Hepatocyte (in vitro differentiated cells): Measurements from ENCODE around the gene MORN5. TPM values are rescaled to one million over a fixed set of nuclear protein-coding genes. Genes with fewer than 3 reads are reported as not detected.

Experiments used
- DNase-seq: peaks from one replicate; pipeline ENCODE4 v3.0.0-alpha.2; 2016; ENCODE audit warnings: low spot score
- H2AFZ ChIP-seq: fragments of 200-600 bp; sonication (generic); 2 replicates; pipeline ENCODE4 v1.6.0; 2016; ENCODE audit warnings: antibody characterized with exemption, mild to moderate bottlenecking
- H3K27ac ChIP-seq: fragments of 200-600 bp; sonication (generic); 2 replicates; pipeline ENCODE4 v1.5.1; 2016; ENCODE audit warnings: mild to moderate bottlenecking
- H3K27me3 ChIP-seq: fragments of 200-600 bp; sonication (generic); 2 replicates; pipeline ENCODE4 v1.6.1; 2016
- H3K36me3 ChIP-seq: fragments of 200-600 bp; sonication (generic); replicated peaks from 2 replicates; pipeline ENCODE4 v1.5.1; 2016; ENCODE audit warnings: low read depth; ENCODE audit not compliant: insufficient read depth
- H3K4me1 ChIP-seq: fragments of 200-600 bp; sonication (generic); 2 replicates; pipeline ENCODE4 v1.5.1; 2016; ENCODE audit warnings: mild to moderate bottlenecking, moderate library complexity; ENCODE audit not compliant: insufficient read depth
- H3K4me2 ChIP-seq: fragments of 200-600 bp; sonication (generic); 2 replicates; pipeline ENCODE4 v1.6.0; 2016
- H3K4me3 ChIP-seq: fragments of 200-600 bp; sonication (generic); 2 replicates; pipeline ENCODE4 v1.5.1; 2016; ENCODE audit warnings: mild to moderate bottlenecking
- H3K79me2 ChIP-seq: fragments of 200-600 bp; sonication (generic); 2 replicates; pipeline ENCODE4 v1.6.0; 2017; ENCODE audit warnings: mild to moderate bottlenecking
- H3K9me2 ChIP-seq: fragments of 200-600 bp; sonication (generic); replicated peaks from 2 replicates; pipeline ENCODE4 v1.6.0; 2017; ENCODE audit warnings: mild to moderate bottlenecking; ENCODE audit not compliant: insufficient read depth
- H3K9me3 ChIP-seq: fragments of 200-600 bp; sonication (generic); 2 replicates; pipeline ENCODE4 v1.5.1; 2016; ENCODE audit warnings: low read depth, mild to moderate bottlenecking
- H4K20me1 ChIP-seq: fragments of 200-600 bp; sonication (generic); 2 replicates; pipeline ENCODE4 v1.6.0; 2016; ENCODE audit warnings: mild to moderate bottlenecking; ENCODE audit not compliant: insufficient read depth, poor library complexity, severe bottlenecking
- EZH2 ChIP-seq: fragments of 200-600 bp; sonication (generic); IDR thresholded peaks from 2 replicates; pipeline ENCODE4 v1.6.1; 2016; ENCODE audit warnings: antibody characterized with exemption, mild to moderate bottlenecking, borderline replicate concordance
- EZH2phosphoT487 ChIP-seq: fragments of 200-600 bp; sonication (generic); IDR thresholded peaks from one replicate; pipeline ENCODE4 v1.6.1; 2018; ENCODE audit warnings: antibody characterized with exemption, mild to moderate bottlenecking, low read depth, moderate library complexity; ENCODE audit not compliant: unreplicated experiment, severe bottlenecking
- WGBS: methylation state at CpG from one replicate; pipeline ENCODE4 v1.1.6; 2016; ENCODE audit warnings: low lambda C conversion rate; ENCODE audit errors: missing lambda C conversion rate; 5-methylcytosine and 5-hydroxymethylcytosine counted together
- polyA plus RNA-seq: library from polyadenylated mRNA; unstranded; fragments of >200 nt; fragmentation: Nextera tagmentation; extraction: Ambion mirVana; gene quantifications from 2 replicates; pipeline ENCODE4 v1.2.1, GENCODE V29; 2016
- total RNA-seq: library from RNA; depleted of rRNA; stranded (reverse); fragments of >200 nt; gene quantifications from 2 replicates; pipeline ENCODE4 v1.2.3, GENCODE V29; 2014
- TF ChIP-seq, protein P1 (sequence below): fragments of 200-600 bp; sonication (generic); IDR thresholded peaks from 2 replicates; pipeline ENCODE4 v1.5.1; 2016; ENCODE audit warnings: antibody characterized with exemption, mild to moderate bottlenecking; ENCODE audit not compliant: poor library complexity

Gene MORN5
- total and polyA plus RNA-seq, 2 experiments from 2014 or later = 0.95 TPM; not detected in 1

GRCh38 chr9:122213102-122213588 lies 53.4 kb downstream of the MORN5 start:
- Histone ChIP-seq H4K20me1 (no peaks in the 10 kb centered on the region), H3K27me3 (peaks cover 85% of the 10 kb centered on the region), H3K9me3 (no peaks in the 10 kb centered on the region), H3K27ac (no peak overlapping the region), H3K4me2 (peak overlapping the region; percentile 97), H2AFZ (peak overlapping the region; percentile 20), H3K4me1 (peaks cover 8% of the 10 kb centered on the region), H3K4me3 (no peak overlapping the region), H3K36me3 (no peaks in the 10 kb centered on the region), H3K9me2 (no peaks in the 10 kb centered on the region), H3K79me2 (no peaks in the 10 kb centered on the region)
- no peak for DNase-seq
- WGBS = 41% methylated on average over 19 of the region's 20 CpGs
- TF ChIP-seq EZH2 = no peak
- TF ChIP-seq EZH2phosphoT487 = no peak
- TF ChIP-seq, protein P1, sequence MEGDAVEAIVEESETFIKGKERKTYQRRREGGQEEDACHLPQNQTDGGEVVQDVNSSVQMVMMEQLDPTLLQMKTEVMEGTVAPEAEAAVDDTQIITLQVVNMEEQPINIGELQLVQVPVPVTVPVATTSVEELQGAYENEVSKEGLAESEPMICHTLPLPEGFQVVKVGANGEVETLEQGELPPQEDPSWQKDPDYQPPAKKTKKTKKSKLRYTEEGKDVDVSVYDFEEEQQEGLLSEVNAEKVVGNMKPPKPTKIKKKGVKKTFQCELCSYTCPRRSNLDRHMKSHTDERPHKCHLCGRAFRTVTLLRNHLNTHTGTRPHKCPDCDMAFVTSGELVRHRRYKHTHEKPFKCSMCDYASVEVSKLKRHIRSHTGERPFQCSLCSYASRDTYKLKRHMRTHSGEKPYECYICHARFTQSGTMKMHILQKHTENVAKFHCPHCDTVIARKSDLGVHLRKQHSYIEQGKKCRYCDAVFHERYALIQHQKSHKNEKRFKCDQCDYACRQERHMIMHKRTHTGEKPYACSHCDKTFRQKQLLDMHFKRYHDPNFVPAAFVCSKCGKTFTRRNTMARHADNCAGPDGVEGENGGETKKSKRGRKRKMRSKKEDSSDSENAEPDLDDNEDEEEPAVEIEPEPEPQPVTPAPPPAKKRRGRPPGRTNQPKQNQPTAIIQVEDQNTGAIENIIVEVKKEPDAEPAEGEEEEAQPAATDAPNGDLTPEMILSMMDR = no peak

- Histone ChIP-seq H3K4me2 (peak overlapping the region; percentile 97), H3K9me3 (no peaks in the 10 kb centered on the region), H3K27me3 (peaks cover 91% of the 10 kb centered on the region), H3K79me2 (no peaks in the 10 kb centered on the region), H3K4me1 (peaks cover 9% of the 10 kb centered on the region), H3K27ac (no peak overlapping the region), H2AFZ (peak overlapping the region; percentile 20), H3K36me3 (no peaks in the 10 kb centered on the region), H3K9me2 (no peaks in the 10 kb centered on the region), H4K20me1 (no peaks in the 10 kb centered on the region), H3K4me3 (peak overlapping the region; percentile 24)
- WGBS = 1% methylated on average over 39 of the region's 93 CpGs
- TF ChIP-seq EZH2 (no peak), EZH2phosphoT487 (no peak)
- TF ChIP-seq, protein P1 = no peak
- peak; percentile 83 for DNase-seq
Observed at GRCh38 chr9:122213589-122214413, 54.1 kb downstream of the MORN5 start.

DNA sequence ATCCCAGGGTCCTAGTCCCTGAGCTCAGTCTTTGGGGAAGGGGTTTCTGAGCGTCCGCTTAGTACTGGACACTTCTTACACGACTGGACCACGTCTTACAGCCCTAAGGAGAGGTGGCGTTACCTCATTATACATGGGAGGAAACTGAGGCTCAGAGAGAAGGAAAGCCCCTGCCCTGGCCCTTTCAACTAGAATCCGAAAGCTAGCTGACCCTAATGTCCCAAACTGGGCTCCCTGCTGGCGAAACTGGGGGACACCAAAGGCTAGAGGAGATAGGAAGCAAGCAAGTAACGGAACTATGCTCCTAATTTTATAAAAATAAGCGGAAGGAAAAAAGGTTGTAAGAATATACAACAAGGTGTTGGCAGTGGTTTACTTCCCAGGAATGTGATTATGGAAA lies 54.8 kb downstream of the MORN5 start:
- no peaks in the 10 kb centered on the region for H3K9me2 ChIP-seq
- no peak for DNase-seq
- H3K4me3 ChIP-seq = no peak overlapping the region
- peaks cover 94% of the 10 kb centered on the region for H3K27me3 ChIP-seq
- TF ChIP-seq, protein P1 = no peak
- TF ChIP-seq EZH2 (no peak), EZH2phosphoT487 (no peak)
- H3K36me3 ChIP-seq = no peaks in the 10 kb centered on the region
- no peak overlapping the region for H2AFZ ChIP-seq
- peaks cover 16% of the 10 kb centered on the region for H3K4me1 ChIP-seq
- 29% methylated on average over 9 of the region's 9 CpGs for WGBS
- H3K4me2 ChIP-seq = peak overlapping the region; percentile 97
- no peaks in the 10 kb centered on the region for H3K9me3 ChIP-seq
- H3K27ac ChIP-seq = no peak overlapping the region
- H3K79me2 ChIP-seq = no peaks in the 10 kb centered on the region
- H4K20me1 ChIP-seq = no peaks in the 10 kb centered on the region
